HG03196 (cell line): ENCODE data around the gene SIX5.
"Not testable (repeated sequence)": the region's sequence is repeated elsewhere in the genome, so short reads cannot be mapped to it uniquely, and the experiment has no call there.

Experiments used
- ATAC-seq: cut with Tn5 transposase; IDR thresholded peaks from one replicate; pipeline ENCODE4 v1.9.1; 2021; ENCODE audit not compliant: unreplicated experiment

SIX5 gene

GRCh38 chr19:45768984-45769782, at the start of gene SIX5:
TSS of gene SIX5 (minus strand) at chr19:45769252. CDS start at chr19:45768844, 408 bp downstream.
- ATAC-seq: peak; percentile 44

GRCh38 chr19:45817725-45818301, 48.8 kb upstream of the SIX5 start:
- no peak for ATAC-seq

GRCh38 chr19:45817010-45817724, 48.1 kb upstream of the SIX5 start:
- peak; percentile 66 for ATAC-seq

- no peak for ATAC-seq
These were observed 47.4 kb upstream of the SIX5 start for GRCh38 chr19:45816236-45817009.

GRCh38 chr19:45815481-45816216, 46.6 kb upstream of the SIX5 start:
- ATAC-seq: no peak

- ATAC-seq: no peak
These were observed 45.9 kb upstream of the SIX5 start, which contains the start of gene RSPH6A for GRCh38 chr19:45814851-45815480. TSS of gene RSPH6A (minus strand) at chr19:45815308. CDS start at chr19:45815176, 132 bp downstream.

GRCh38 chr19:45814166-45814780, 45.2 kb upstream of the SIX5 start:
- ATAC-seq: no peak

GRCh38 chr19:45812297-45812696, 43.2 kb upstream of the SIX5 start:
- no peak for ATAC-seq

- no peak for ATAC-seq
These were observed 40.6 kb upstream of the SIX5 start for GRCh38 chr19:45809643-45810159.

- no peak for ATAC-seq
These were observed 36.7 kb upstream of the SIX5 start for GRCh38 chr19:45805719-45806118.

GRCh38 chr19:45804959-45805230, 35.8 kb upstream of the SIX5 start:
- no peak for ATAC-seq

- no peak for ATAC-seq
These were observed 35.3 kb upstream of the SIX5 start for GRCh38 chr19:45804140-45804958.

GRCh38 chr19:45801603-45802175, 32.6 kb upstream of the SIX5 start:
- ATAC-seq: no peak

GRCh38 chr19:45800070-45800553, 31.1 kb upstream of the SIX5 start:
- no peak for ATAC-seq

- ATAC-seq: not testable (repeated sequence)
These were observed 30.5 kb upstream of the SIX5 start for GRCh38 chr19:45799541-45799940.

GRCh38 chr19:45798995-45799517, 30.0 kb upstream of the SIX5 start:
- ATAC-seq: peak; percentile 61

- ATAC-seq: no peak
These were observed 25.6 kb upstream of the SIX5 start for GRCh38 chr19:45794627-45795026.

GRCh38 chr19:45793876-45794275, 24.8 kb upstream of the SIX5 start:
- no peak for ATAC-seq
